ENCODE measurements around the gene IKZF3. TPM values are rescaled to one million over a fixed set of nuclear protein-coding genes. Genes with fewer than 3 reads are reported as not detected.
"Not testable (repeated sequence)": the region's sequence is repeated elsewhere in the genome, so short reads cannot be mapped to it uniquely, and the experiment has no call there.

The IKZF3 gene
- total RNA-seq, 4 donors from 2014 or later: 1.8 to 2.8 (median 2.6) TPM

- TF ChIP-seq, protein P1, sequence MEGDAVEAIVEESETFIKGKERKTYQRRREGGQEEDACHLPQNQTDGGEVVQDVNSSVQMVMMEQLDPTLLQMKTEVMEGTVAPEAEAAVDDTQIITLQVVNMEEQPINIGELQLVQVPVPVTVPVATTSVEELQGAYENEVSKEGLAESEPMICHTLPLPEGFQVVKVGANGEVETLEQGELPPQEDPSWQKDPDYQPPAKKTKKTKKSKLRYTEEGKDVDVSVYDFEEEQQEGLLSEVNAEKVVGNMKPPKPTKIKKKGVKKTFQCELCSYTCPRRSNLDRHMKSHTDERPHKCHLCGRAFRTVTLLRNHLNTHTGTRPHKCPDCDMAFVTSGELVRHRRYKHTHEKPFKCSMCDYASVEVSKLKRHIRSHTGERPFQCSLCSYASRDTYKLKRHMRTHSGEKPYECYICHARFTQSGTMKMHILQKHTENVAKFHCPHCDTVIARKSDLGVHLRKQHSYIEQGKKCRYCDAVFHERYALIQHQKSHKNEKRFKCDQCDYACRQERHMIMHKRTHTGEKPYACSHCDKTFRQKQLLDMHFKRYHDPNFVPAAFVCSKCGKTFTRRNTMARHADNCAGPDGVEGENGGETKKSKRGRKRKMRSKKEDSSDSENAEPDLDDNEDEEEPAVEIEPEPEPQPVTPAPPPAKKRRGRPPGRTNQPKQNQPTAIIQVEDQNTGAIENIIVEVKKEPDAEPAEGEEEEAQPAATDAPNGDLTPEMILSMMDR (IDR thresholded peaks at IDR 0.05): no peak
- no peak for TF ChIP-seq POLR2A (IDR thresholded peaks at IDR 0.05)
- Histone ChIP-seq H3K4me3 (replicated peaks in 1 of 3) (no peak overlapping the region), H3K27ac (no peak overlapping the region), H3K27me3 (no peaks in the 10 kb centered on the region), H3K36me3 (peaks cover 13 to 16% of the 10 kb centered on the region in 2 donors), H3K9me3 (no peaks in the 10 kb centered on the region), H3K4me1 (peaks cover 11 to 16% of the 10 kb centered on the region in 2 donors)
- DNase-seq: no peak
- WGBS, 2 donors: 95% methylated on average over 3 of the region's 3 CpGs
- intact Hi-C loops (cut with DNase I): no loop called here
Observed at GRCh38 chr17:39732586-39732985, 131.5 kb downstream of the IKZF3 start.

DNA sequence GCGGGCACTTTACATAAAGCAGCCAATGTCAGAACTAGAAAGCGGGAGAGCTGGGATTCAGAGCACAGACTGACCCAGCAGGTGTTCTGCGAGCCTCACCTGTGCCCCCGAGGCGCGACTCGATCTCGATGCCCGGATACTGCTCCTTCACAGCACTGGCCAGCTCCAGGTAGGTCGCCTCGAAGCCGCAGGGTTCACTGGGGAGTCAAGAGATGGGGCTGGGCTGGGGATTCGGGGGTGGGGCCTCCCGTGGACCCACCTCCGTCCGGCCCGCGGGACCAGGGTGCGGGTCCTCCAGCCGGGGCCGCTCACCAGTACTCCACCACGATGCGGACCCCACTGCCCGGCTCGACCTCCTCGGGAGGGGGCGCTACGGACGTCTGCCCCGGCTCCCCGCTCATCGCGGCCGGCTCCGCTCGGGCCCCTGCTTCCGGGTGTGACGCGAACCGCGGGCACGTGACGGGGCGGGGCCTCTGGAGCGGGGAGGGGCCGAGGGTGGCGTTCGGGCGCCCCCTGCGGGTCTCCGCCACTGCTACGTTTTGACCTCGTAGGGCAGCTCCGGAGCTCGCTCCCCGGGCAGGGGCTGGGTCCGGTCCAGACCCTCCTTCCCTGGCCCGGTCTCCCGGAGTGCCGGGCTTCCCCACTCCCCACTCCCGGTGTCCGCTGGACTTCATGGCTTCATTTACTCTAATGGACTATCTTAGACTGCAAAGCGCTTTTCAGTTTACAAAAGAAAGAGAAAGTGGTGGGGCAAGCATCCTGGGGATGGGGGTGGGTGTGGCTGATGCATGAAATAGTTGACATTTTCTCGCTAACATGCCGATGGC, 133.8 kb downstream of the IKZF3 start, which contains the start of gene MIEN1:
Gene MIEN1, minus strand, starts transcription at position 438 of the 827 bp plus-strand sequence. Its CDS starts 37 bp downstream, at position 401.
- WGBS, 2 donors: 3 to 8% methylated on average over 6 to 22 of the region's 65 CpGs
- H3K4me3 ChIP-seq (replicated peaks in 1 of 3): peak within 1 kb of the TSS; percentile 2 to 72 (median 64)
- peak; percentile 87 to 89 for DNase-seq
- no peaks in the 10 kb centered on the region for H3K9me3 ChIP-seq
- peaks cover 13 to 28% of the 10 kb centered on the region in 2 donors for H3K36me3 ChIP-seq
- intact Hi-C loops (cut with DNase I): no loop called here
- H3K27me3 ChIP-seq: no peaks in the 10 kb centered on the region
- peaks cover 7 to 10% of the 10 kb centered on the region in 2 donors for H3K4me1 ChIP-seq
- peak within 1 kb of the TSS; percentile 16 to 93 (median 91) for H3K27ac ChIP-seq
- TF ChIP-seq, protein P1 (IDR thresholded peaks at IDR 0.05): peak; percentile 65 to 95 (median 86)
- peak in 1 of 2 donors; percentile 88 for TF ChIP-seq POLR2A (IDR thresholded peaks at IDR 0.05)

DNA sequence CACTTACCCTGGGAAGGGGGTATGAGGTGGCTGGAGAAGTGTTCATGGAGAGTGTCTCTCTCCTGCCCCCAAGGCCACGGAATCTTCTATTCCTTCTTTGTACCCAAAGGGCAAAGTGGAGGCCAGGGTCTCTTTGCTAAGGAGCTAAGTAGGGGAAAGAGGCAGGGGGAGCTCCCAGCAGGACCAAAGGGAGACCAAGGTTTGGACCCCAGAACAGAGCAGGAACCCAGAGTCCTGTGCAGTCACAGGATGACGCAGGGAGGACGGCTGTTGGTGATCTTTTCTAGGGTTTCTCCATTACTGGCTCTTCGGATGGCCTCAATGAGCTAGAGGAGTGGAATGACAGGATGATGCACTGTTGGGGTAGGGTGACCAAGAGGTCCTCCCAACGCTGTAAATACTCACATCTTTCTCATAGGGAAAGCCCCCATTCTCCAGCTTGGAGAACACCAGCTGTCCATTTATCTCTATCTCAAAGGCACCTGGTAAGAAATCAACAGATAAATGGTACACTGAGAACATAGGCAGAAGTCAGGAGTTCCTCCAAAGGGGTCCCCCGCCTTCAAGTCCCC, 134.7 kb downstream of the IKZF3 start:
- Histone ChIP-seq H3K27me3 (no peaks in the 10 kb centered on the region), H3K4me3 (replicated peaks in 1 of 3) (peak overlapping the region in 1 of 3 donors; percentile 64), H3K9me3 (no peaks in the 10 kb centered on the region), H3K4me1 (peaks cover 7 to 10% of the 10 kb centered on the region in 2 donors), H3K27ac (peak overlapping the region in 2 of 3 donors; percentile 91 to 93), H3K36me3 (peaks cover 18 to 36% of the 10 kb centered on the region in 2 donors)
- no peak for DNase-seq
- TF ChIP-seq, protein P1 (IDR thresholded peaks at IDR 0.05): no peak
- TF ChIP-seq POLR2A (IDR thresholded peaks at IDR 0.05): no peak
- WGBS, 2 donors: 73 to 80% methylated on average over 6 of the region's 6 CpGs
- intact Hi-C loops (cut with DNase I): no loop called here

DNA sequence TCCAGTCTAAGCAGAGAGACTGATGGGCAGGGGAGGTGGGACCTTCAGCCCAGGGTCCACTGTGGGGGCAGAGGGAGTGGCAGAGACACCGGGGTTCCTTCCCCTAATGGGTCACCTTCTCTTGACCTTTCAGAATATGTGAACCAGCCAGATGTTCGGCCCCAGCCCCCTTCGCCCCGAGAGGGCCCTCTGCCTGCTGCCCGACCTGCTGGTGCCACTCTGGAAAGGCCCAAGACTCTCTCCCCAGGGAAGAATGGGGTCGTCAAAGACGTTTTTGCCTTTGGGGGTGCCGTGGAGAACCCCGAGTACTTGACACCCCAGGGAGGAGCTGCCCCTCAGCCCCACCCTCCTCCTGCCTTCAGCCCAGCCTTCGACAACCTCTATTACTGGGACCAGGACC, 136.6 kb downstream of the IKZF3 start:
- DNase-seq: no peak
- Histone ChIP-seq H3K4me1 (peaks cover 7 to 10% of the 10 kb centered on the region in 2 donors), H3K4me3 (replicated peaks in 1 of 3) (no peak overlapping the region), H3K27me3 (no peaks in the 10 kb centered on the region), H3K36me3 (peaks cover 26 to 44% of the 10 kb centered on the region in 2 donors), H3K9me3 (no peaks in the 10 kb centered on the region), H3K27ac (no peak overlapping the region)
- TF ChIP-seq, protein P1 (IDR thresholded peaks at IDR 0.05): no peak
- no peak for TF ChIP-seq POLR2A (IDR thresholded peaks at IDR 0.05)
- WGBS, 2 donors: 81 to 85% methylated on average over 8 to 10 of the region's 10 CpGs
- intact Hi-C loops (cut with DNase I): no loop called here

DNA sequence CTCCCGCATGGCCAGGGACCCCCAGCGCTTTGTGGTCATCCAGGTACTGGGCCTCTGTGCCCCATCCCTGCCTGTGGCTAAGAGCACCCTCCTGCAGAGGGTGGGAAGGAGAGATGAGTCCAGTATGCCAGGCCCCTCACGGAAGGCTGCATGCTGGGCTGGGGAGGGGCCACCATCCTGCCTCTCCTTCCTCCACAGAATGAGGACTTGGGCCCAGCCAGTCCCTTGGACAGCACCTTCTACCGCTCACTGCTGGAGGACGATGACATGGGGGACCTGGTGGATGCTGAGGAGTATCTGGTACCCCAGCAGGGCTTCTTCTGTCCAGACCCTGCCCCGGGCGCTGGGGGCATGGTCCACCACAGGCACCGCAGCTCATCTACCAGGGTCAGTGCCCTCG, 137.5 kb downstream of the IKZF3 start:
- Histone ChIP-seq H3K4me3 (replicated peaks in 1 of 3) (no peak overlapping the region), H3K27ac (no peak overlapping the region), H3K9me3 (no peaks in the 10 kb centered on the region), H3K27me3 (no peaks in the 10 kb centered on the region), H3K4me1 (peaks cover 7 to 10% of the 10 kb centered on the region in 2 donors), H3K36me3 (peaks cover 26 to 44% of the 10 kb centered on the region in 2 donors)
- DNase-seq: no peak
- intact Hi-C loops (cut with DNase I): no loop called here
- 90 to 98% methylated on average over 6 to 9 of the region's 9 CpGs for WGBS, 2 donors
- TF ChIP-seq, protein P1 (IDR thresholded peaks at IDR 0.05): no peak
- no peak for TF ChIP-seq POLR2A (IDR thresholded peaks at IDR 0.05)

- not testable (repeated sequence) for H3K27ac ChIP-seq
- H3K36me3 ChIP-seq: peaks cover 26 to 44% of the 10 kb centered on the region in 2 donors
Observed at GRCh38 chr17:39725923-39726322, 138.2 kb downstream of the IKZF3 start.

More at GRCh38 chr17:39725923-39726322, 138.2 kb downstream of the IKZF3 start:
- H3K4me3 ChIP-seq (replicated peaks in 1 of 3); H3K4me1 ChIP-seq; intact Hi-C loops (cut with DNase I); H3K9me3 ChIP-seq; H3K27me3 ChIP-seq; DNase-seq: not testable (repeated sequence)
- 96 to 98% methylated on average over 1 of the region's 1 CpG for WGBS, 2 donors

Data from thyroid gland (tissue), 4 donors.